ENCODE results near the gene RGS3.
"Not testable (repeated sequence)": the region's sequence is repeated elsewhere in the genome, so short reads cannot be mapped to it uniquely, and the experiment has no call there.

The RGS3 gene

GRCh38 chr9:113467183-113467582 lies 3.7 kb downstream of the RGS3 start:
- no peak for DNase-seq

GRCh38 chr9:113468716-113469448 lies 5.4 kb downstream of the RGS3 start:
- no peak for DNase-seq

- DNase-seq = no peak
Observed at GRCh38 chr9:113471143-113471542, 7.6 kb downstream of the RGS3 start.

GRCh38 chr9:113471566-113471965 lies 8.0 kb downstream of the RGS3 start:
- no peak for DNase-seq

- no peak for DNase-seq
Observed at GRCh38 chr9:113472199-113472598, 8.7 kb downstream of the RGS3 start.

- no peak for DNase-seq
Observed at GRCh38 chr9:113474360-113475028, 11.0 kb downstream of the RGS3 start.

- DNase-seq = no peak
Observed at GRCh38 chr9:113475031-113475430, 11.5 kb downstream of the RGS3 start.

- DNase-seq = no peak
Observed at GRCh38 chr9:113475992-113476391, 12.5 kb downstream of the RGS3 start.

- no peak for DNase-seq
Observed at GRCh38 chr9:113476511-113476916, 13.0 kb downstream of the RGS3 start.

GRCh38 chr9:113477058-113477457 lies 13.5 kb downstream of the RGS3 start:
- no peak for DNase-seq

- DNase-seq = no peak
Observed at GRCh38 chr9:113477661-113478060, 14.1 kb downstream of the RGS3 start.

- DNase-seq = no peak
Observed at GRCh38 chr9:113479174-113479621, 15.7 kb downstream of the RGS3 start.

GRCh38 chr9:113480612-113481011 lies 17.1 kb downstream of the RGS3 start:
- no peak for DNase-seq

GRCh38 chr9:113481176-113481787 lies 17.8 kb downstream of the RGS3 start:
- DNase-seq = no peak

- DNase-seq = no peak
Observed at GRCh38 chr9:113482341-113482740, 18.8 kb downstream of the RGS3 start.

GRCh38 chr9:113482991-113483675 lies 19.6 kb downstream of the RGS3 start:
- DNase-seq = no peak

GRCh38 chr9:113483676-113484257 lies 20.2 kb downstream of the RGS3 start:
- no peak for DNase-seq

GRCh38 chr9:113484258-113484730 lies 20.8 kb downstream of the RGS3 start:
- no peak for DNase-seq

- DNase-seq = no peak
Observed at GRCh38 chr9:113485761-113486115, 22.2 kb downstream of the RGS3 start.

- DNase-seq = no peak
Observed at GRCh38 chr9:113486327-113486726, 22.8 kb downstream of the RGS3 start.

- DNase-seq = no peak
Observed at GRCh38 chr9:113488071-113488470, 24.5 kb downstream of the RGS3 start.

- DNase-seq = no peak
Observed at GRCh38 chr9:113488490-113488889, 25.0 kb downstream of the RGS3 start.

GRCh38 chr9:113491147-113491546 lies 27.6 kb downstream of the RGS3 start:
- DNase-seq = not testable (repeated sequence)
